Thymus (tissue), 11 donors: Measurements from ENCODE around the gene USH1C. TPM values are rescaled to one million over a fixed set of nuclear protein-coding genes. Genes with fewer than 3 reads are reported as not detected.

Experiments
- DNase-seq, 9 donors: peaks; one replicate each; pipeline ENCODE4 v3.0.0-alpha.2; 2013; ENCODE audit warnings: low spot score in 9 of 9, low read depth in 6 of 9, missing footprints in 1 of 9
- H3K27ac ChIP-seq, 2 donors: one replicate each; pipeline ENCODE4 v1.5.1; 2013; ENCODE audit warnings: control low read depth in 1 of 2, low read depth in 1 of 2, low read length in 1 of 2, mild to moderate bottlenecking in 1 of 2, moderate library complexity in 1 of 2
- H3K27me3 ChIP-seq, 2 donors: one replicate each; pipeline ENCODE4 v1.5.1; 2013; ENCODE audit warnings: low read length in 1 of 2; ENCODE audit not compliant: control insufficient read depth in 2 of 2, insufficient read depth in 1 of 2
- H3K36me3 ChIP-seq, 2 donors: one replicate each; pipeline ENCODE4 v1.5.1; 2013; ENCODE audit warnings: low read length in 1 of 2, mild to moderate bottlenecking in 1 of 2, moderate library complexity in 1 of 2; ENCODE audit not compliant: control insufficient read depth in 2 of 2, insufficient read depth in 2 of 2
- H3K4me1 ChIP-seq, 2 donors: one replicate each; pipeline ENCODE4 v1.5.1; 2013; ENCODE audit warnings: low read length in 2 of 2; ENCODE audit not compliant: control insufficient read depth in 2 of 2, insufficient read depth in 2 of 2
- H3K4me3 ChIP-seq, 2 donors: one replicate each; pipeline ENCODE4 v1.5.1; 2013; ENCODE audit warnings: low read length in 2 of 2, control low read depth in 1 of 2, mild to moderate bottlenecking in 1 of 2
- H3K9me3 ChIP-seq, 2 donors: one replicate each; pipeline ENCODE4 v1.5.1; 2013; ENCODE audit warnings: low read length in 1 of 2, mild to moderate bottlenecking in 1 of 2; ENCODE audit not compliant: control insufficient read depth in 2 of 2, insufficient read depth in 1 of 2
- WGBS: extraction: QIAGEN DNeasy Blood & Tissue Kit; methylation state at CpG from one replicate; pipeline ENCODE4 v1.1.7; 2013; 5-methylcytosine and 5-hydroxymethylcytosine counted together
- polyA plus RNA-seq: library from polyadenylated mRNA; stranded (reverse); fragments of 200-250 nt; gene quantifications from one replicate; pipeline ENCODE4 v1.2.3, GENCODE V29; 2013
- total RNA-seq: library from RNA; stranded (reverse); fragments of 120-200 nt; gene quantifications from one replicate; pipeline ENCODE4 v1.2.4, GENCODE V29; 2013
- donor health status: healthy.

USH1C gene
- total and polyA plus RNA-seq, 2 donors, result 0.24 to 0.57 TPM

DNA sequence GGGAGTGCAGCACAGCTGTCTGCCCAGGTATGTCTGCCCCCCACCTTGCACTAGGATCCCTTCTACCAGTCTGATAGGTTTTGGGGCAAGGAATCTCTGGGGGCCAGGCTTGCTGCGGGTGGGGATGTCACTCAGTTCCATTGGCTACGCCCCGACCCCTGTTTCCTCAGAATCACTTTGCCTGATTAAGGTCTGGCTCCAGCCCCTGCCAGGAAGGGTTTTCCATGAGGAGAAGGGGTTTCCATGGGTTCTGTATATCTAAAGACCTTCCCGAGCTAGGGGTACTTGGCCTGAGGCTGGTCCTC lies 16.8 kb upstream of the USH1C start:
- H3K27me3 ChIP-seq, result no peaks in the 10 kb centered on the region
- no peak overlapping the region for H3K27ac ChIP-seq
- no peaks in the 10 kb centered on the region for H3K4me1 ChIP-seq
- no peaks in the 10 kb centered on the region for H3K9me3 ChIP-seq
- H3K4me3 ChIP-seq, result no peak overlapping the region
- no peaks in the 10 kb centered on the region for H3K36me3 ChIP-seq
- DNase-seq, result no peak
- WGBS, result 94% methylated on average over 4 of the region's 4 CpGs

DNA sequence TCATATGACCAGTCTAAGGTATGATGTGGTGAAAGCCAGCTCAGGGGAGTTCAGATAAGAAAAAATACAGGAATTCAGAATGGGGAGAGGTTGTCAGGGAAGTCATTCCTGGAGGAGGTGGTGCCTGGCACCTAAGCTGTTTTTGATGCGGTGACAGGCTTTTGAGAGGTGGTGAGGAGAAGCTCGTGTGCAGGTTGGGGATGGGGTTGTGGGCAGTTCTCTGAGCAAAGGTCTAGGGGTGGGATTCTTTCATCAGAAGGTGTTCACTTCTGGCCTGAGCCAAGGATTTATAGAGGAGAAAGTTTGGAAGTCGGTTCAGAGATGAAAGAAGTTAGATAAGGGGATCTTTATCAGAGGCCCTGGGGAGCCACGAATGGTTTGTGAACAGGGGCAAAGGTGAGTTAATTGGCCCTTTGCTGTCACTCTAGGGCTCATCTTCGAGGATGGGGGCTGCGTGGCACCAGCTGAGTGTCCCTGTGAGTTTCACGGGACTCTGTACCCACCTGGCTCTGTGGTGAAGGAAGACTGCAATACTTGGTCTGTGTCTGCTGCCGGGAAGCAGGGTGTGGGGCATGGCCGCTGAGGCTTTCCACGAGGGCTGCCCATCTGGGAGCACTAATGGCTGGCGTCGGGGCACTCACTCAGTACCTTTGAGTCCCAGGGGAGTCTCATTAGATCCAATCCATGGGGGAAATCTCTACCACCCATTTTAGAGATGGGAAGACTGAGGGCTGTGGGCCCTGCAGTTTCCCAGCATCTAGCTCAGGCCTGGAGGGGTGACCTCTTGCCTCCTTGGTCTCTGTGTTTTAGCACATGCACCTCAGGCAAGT lies 16.3 kb upstream of the USH1C start:
- WGBS, result 80% methylated on average over 12 of the region's 12 CpGs
- no peaks in the 10 kb centered on the region for H3K27me3 ChIP-seq
- H3K4me1 ChIP-seq, result no peaks in the 10 kb centered on the region
- no peak overlapping the region for H3K27ac ChIP-seq
- DNase-seq, result no peak
- H3K36me3 ChIP-seq, result no peaks in the 10 kb centered on the region
- H3K4me3 ChIP-seq, result no peak overlapping the region
- H3K9me3 ChIP-seq, result no peaks in the 10 kb centered on the region

DNA sequence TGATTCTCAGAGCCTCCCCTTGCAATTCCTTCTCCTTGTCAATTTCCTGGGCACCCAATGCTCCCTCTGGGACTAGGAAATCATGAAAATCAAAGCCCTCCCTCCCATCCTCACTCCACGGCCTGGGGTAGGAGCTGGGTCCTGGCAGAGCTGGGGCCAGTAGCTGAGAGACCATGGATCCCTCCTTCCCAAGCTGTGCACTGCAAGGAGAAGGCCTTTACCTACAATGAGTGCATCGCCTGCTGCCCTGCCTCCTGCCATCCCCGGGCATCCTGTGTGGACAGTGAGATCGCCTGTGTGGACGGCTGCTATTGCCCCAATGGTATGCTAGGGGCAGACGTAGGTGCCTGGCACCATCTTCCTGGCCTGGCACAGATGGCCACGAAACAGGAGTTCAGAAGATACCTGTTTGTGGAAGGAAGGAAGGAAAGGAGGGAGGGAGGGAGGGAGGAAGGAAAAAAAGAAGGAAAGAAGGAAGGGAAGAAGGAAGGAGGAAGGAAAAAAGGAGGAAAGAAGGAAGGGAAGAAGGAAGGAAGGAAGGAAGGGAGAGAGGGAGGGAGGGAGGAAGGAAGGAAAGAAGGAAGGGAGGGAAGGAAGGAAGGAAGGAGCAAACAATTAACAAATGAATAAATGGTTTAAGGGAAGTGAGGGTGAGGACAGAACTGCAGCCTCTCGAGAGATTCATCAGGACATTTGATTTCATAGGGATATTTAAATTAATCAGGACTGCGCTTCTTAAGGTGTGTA lies 15.3 kb upstream of the USH1C start:
- no peak for DNase-seq
- H3K36me3 ChIP-seq, result no peaks in the 10 kb centered on the region
- H3K4me1 ChIP-seq, result no peaks in the 10 kb centered on the region
- H3K27me3 ChIP-seq, result no peaks in the 10 kb centered on the region
- no peaks in the 10 kb centered on the region for H3K9me3 ChIP-seq
- 93% methylated on average over 9 of the region's 9 CpGs for WGBS
- H3K27ac ChIP-seq, result no peak overlapping the region
- H3K4me3 ChIP-seq, result no peak overlapping the region

DNA sequence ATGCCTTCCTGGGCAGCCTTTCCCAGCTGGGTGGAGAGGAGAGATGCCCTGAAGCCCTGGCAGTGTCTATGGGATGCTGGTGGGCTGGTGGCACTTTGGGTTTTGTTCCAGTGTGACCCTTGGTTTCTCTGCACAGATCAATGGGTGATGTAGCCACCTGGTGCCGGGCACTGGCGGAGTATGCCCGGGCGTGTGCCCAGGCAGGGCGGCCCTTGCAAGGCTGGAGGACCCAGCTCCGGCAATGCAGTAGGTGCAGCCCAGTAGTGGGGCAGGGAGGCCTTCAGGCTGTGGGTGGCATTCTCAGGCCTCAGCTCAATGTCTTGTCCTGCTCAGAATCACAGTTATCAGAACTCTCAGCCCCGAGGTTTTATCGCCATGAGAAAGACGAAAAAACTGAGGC lies 14.7 kb upstream of the USH1C start:
- WGBS, result 95% methylated on average over 9 of the region's 9 CpGs
- Histone ChIP-seq H3K27me3 (no peaks in the 10 kb centered on the region), H3K9me3 (no peaks in the 10 kb centered on the region), H3K36me3 (no peaks in the 10 kb centered on the region), H3K27ac (no peak overlapping the region), H3K4me3 (no peak overlapping the region), H3K4me1 (no peaks in the 10 kb centered on the region)
- DNase-seq, result no peak

DNA sequence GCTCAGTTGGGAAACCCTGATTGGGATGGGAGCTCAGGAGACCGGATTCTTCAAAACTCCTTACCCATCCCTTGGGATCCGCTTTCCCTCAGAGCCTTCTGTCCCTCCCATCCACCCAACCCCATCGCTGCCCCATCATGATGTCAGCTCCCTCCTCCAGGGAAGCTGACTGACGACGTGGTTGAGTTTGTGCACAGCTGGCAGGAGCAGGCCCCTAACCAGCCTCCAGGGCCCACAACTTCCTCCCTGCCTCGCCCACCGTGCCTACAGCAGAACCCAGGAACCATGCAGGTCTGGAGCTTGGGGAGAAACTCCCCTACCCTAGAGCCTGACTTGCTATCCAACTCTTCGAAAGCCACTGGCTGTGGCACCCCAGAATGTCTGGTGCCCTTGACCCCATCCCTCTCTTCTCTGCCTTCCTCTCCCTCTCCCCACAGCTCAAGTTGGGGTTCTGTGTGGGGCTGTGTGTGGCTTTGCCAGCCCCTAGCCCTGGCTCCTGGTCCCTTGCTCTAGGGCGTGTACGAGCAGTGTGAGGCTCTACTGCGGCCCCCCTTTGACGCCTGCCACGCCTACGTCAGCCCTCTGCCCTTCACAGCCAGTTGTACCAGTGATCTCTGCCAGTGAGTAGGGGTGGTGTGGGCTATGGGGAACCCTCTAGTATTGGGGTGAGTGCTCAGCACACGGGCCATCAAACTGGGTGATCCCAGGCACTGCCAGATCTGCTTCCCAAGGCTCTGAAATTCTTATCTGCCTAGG lies 14.0 kb upstream of the USH1C start:
- no peaks in the 10 kb centered on the region for H3K36me3 ChIP-seq
- no peaks in the 10 kb centered on the region for H3K9me3 ChIP-seq
- no peak overlapping the region for H3K4me3 ChIP-seq
- 72% methylated on average over 15 of the region's 15 CpGs for WGBS
- H3K27ac ChIP-seq, result no peak overlapping the region
- H3K4me1 ChIP-seq, result no peaks in the 10 kb centered on the region
- DNase-seq, result no peak
- H3K27me3 ChIP-seq, result no peaks in the 10 kb centered on the region

DNA sequence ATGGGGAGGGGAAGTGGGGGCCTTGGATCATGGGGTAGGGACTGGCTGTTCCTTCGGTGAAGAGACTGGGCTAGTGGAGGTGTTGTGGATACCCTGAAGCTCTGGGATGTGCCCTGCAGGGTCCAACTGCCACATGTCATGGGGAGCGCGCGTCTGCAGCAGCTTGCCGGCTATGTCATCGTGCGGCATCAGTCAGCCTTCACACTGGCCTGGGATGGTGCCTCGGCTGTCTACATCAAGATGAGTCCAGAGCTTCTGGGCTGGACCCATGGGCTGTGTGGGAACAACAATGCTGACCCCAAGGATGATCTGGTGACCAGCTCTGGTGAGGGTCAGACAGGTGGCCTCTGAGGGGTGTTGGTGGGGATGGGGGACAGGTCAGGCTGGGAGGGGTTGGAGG lies 12.8 kb upstream of the USH1C start:
- Histone ChIP-seq H3K27ac (no peak overlapping the region), H3K4me3 (no peak overlapping the region), H3K9me3 (no peaks in the 10 kb centered on the region), H3K4me1 (no peaks in the 10 kb centered on the region), H3K36me3 (no peaks in the 10 kb centered on the region), H3K27me3 (no peaks in the 10 kb centered on the region)
- no peak for DNase-seq
- WGBS, result 92% methylated on average over 8 of the region's 8 CpGs

DNA sequence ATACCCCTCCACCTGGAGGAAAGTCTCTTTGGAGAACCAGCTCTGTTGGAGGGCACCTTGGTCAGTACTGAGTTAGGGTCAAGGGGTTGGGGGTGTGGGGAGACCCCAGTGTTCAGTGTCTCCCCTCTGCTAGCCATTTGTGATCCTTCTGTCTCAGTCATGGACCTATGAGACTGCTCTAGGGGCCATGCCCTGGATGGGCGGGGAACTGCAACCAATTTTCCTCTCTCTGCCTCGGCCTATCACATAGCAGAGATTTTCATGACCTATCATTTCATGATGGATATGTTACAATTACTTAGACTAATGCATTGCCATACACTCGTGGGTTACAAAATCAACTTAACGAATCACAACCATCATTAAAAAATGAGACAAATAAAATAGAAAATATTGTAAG lies 10.3 kb upstream of the USH1C start:
- Histone ChIP-seq H3K36me3 (no peaks in the 10 kb centered on the region), H3K27me3 (peaks cover 0 to 3% of the 10 kb centered on the region in 2 donors), H3K4me3 (no peak overlapping the region), H3K27ac (no peak overlapping the region), H3K4me1 (no peaks in the 10 kb centered on the region), H3K9me3 (no peaks in the 10 kb centered on the region)
- WGBS, result 82% methylated on average over 4 of the region's 4 CpGs
- DNase-seq, result no peak

DNA sequence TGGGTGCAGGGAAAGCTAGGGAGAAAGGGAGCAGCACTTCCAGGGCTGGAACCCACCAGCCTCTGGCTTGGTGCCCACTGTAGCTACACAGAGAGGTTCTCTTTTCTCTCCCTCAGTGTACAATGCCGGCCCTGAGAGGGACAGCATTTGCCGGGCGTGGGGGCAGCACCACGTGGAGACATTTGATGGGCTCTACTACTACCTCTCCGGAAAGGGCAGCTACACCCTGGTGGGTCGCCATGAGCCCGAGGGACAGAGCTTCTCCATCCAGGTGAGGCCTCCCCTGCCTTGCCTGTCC lies 9.0 kb upstream of the USH1C start:
- WGBS, result 95% methylated on average over 7 of the region's 7 CpGs
- no peak overlapping the region for H3K4me3 ChIP-seq
- H3K27ac ChIP-seq, result no peak overlapping the region
- no peaks in the 10 kb centered on the region for H3K36me3 ChIP-seq
- no peaks in the 10 kb centered on the region for H3K4me1 ChIP-seq
- H3K27me3 ChIP-seq, result peaks cover 0 to 7% of the 10 kb centered on the region in 2 donors
- no peaks in the 10 kb centered on the region for H3K9me3 ChIP-seq
- DNase-seq, result no peak
